Cerebellar cortex (tissue), 1 donor: ENCODE results near the gene NPBWR2.
"Not testable (repeated sequence)": the region's sequence is repeated elsewhere in the genome, so short reads cannot be mapped to it uniquely, and the experiment has no call there.

Experiments
- DNase-seq: peaks from one replicate; pipeline ENCODE4 v3.0.0-alpha.2; 2015; ENCODE audit warnings: low spot score

The NPBWR2 gene

DNA sequence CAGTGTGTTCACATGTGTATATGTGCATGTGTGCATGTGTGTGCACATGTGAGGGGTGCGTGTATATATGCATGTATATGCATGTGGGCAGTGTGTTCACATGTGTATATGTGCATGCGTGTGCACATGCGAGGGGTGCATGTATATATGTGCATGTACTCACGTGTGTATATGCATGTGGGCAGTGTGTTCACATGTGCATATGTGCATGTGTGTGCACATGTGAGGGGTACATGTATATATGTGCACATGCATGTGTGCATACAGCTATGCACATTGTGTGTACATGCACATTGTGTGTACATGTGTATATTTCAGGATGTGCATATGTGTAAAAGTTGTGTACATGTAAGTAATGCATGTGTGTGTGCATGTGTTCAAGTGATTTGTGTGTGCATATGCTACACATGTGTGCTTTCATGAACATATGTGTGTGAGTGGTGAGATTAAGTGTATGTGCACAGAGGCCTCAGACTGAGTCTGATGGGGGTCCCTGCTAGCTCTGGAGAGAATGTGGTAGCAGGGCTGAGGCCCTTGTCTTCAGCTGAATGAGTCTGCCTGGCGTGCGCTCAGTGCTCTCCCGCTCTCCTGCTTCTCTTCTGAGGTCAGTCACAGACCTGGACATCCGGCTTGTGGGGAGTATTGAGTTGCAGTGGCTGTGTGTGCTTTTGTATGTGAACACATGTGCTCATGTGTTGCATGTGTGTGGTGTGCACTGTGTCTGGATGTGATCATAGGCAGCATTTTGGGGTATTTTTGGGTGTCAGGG, 37.0 kb upstream of the NPBWR2 start:
- DNase-seq, result no peak

GRCh38 chr20:64143018-64143801, 35.8 kb upstream of the NPBWR2 start:
- DNase-seq, result no peak

GRCh38 chr20:64142590-64142989, 35.2 kb upstream of the NPBWR2 start:
- no peak for DNase-seq

DNA sequence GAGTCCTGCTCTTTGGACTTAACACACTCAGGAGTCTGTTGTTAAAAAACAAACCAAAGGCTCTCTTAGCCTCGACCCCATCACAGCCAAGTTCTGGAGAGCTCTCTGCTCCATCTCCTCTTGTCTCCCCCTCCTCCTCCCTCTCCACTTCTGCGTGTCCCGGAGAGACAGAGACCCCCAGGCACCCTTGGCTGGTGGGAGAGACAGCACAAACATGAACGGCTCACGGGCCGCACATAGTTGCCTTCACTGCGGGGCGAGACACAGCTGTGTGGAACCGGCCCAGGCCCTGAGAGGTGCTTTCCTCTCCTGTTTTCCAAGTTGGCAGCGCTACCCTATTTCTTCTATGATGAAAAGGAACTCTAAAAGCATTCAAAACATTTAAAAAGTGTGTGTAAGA, 33.6 kb upstream of the NPBWR2 start:
- no peak for DNase-seq

- no peak for DNase-seq
Measured at GRCh38 chr20:64140061-64140931, 32.9 kb upstream of the NPBWR2 start.

- no peak for DNase-seq
Measured at GRCh38 chr20:64139199-64140060, 32.1 kb upstream of the NPBWR2 start.

DNA sequence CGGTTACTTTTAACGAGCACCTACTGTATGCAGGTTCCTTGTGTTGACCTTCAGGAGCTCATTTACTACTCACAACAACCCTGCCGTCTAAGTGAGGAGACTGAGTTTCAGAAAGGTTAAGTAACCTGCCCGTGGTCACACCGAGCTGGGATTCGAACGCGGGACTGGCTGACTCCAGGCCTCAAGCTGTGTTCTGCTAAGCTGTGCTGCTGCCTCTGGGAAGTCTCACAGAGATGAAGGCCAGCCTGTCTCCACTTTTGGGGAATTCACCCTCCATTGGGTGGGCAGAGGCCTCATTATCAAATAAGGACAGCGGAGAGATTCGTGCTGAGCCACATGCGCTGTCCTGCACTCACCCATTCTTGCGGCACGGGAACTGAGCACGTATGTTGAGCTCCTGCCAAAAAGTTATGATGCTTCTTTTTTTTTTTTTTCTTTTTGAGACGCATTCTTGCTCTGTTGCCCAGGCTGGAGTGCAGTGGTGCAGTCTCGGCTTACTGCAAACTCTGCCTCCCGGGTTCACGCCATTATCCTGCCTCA, 31.0 kb upstream of the NPBWR2 start:
- no peak for DNase-seq

GRCh38 chr20:64137598-64138031, 30.2 kb upstream of the NPBWR2 start:
- DNase-seq, result no peak

DNA sequence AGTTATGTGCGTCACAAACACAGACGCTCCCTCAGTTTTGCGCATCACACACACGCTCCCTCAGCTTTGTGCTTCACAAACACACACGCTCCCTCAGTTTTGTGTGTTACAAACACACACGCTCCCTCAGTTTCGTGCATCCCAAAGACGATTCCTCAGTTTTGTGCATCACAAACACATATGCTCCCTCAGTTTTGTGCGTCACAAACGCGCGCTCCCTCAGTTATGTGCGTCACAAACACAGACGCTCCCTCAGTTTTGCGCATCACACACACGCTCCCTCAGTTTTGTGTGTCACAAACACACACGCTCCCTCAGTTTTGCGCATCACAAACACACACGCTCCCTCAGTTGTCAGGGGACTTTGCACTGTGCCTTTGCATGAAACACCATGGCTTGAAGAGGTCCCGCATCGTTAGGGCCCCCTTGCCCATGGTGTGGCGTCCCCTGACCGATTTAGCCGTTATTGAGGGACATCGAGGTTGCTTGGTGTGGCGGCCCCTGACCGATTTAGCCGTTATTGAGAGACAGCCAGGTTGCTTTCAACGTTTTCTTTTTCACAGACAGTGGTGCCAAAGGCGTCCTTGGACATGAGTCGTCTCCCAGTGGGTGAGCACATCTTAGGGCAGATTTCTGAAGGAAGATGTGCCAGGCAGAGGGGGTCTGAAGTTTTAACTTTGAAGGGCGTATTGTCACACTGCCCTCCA, 28.8 kb upstream of the NPBWR2 start:
- no peak for DNase-seq

DNA sequence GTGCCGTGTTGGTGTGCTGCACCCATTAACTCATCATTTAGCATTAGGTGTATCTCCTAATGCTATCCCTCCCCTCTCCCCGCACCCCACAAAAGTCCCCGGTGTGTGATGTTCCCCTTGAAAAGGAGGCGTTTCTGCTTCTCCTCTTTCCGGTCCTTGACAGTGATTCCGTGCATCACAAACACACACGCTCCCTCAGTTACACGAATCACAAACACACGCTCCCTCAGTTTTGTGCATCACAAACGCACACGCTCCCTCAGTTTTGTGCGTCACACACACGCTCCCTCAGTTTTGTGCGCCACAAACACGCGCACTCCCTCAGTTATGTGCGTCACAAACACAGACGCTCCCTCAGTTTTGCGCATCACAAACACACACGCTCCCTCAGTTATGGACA, 27.4 kb upstream of the NPBWR2 start:
- not testable (repeated sequence) for DNase-seq

- DNase-seq, result no peak
Measured at GRCh38 chr20:64133951-64134407, 26.6 kb upstream of the NPBWR2 start.

DNA sequence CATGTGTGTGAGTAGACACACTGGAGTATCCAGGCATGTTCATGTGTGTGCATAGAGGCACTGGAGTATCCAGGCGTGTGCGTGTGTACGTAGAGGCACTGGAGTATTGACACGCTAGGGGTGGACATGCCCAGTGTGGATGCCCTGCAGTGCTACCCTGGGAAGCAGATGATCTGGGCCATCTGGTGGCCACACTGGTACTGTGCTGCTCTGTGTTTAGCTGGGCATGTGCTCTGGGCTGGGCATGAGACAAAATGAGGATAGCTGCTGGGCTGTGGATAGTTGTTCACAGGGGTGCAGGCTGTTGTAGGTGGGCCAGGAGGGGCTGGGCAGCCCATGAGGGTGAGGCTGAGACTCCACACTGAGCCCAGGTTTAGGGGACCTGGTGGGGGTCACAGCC, 24.0 kb upstream of the NPBWR2 start:
- peak; percentile 73 for DNase-seq

DNA sequence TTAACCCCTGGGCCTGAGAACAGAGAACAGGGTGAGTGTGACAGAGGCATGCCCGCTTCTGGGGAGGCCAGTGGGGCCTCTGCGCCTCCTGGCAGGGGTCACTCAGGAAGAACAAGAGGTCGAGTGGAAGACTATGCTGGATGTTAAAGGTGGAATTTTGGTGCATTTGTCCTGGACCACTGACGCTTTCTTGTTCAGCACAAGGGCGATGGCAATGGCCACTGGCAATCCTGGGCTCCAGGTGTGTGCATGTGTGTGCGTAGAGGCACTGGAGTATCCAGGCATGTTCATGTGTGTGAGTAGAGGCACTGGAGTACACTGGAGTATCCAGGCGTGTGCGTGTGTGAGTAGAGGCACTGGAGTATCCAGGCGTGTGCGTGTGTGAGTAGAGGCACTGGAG, 23.5 kb upstream of the NPBWR2 start:
- DNase-seq, result no peak

GRCh38 chr20:64130271-64130670, 22.9 kb upstream of the NPBWR2 start:
- DNase-seq, result no peak

DNA sequence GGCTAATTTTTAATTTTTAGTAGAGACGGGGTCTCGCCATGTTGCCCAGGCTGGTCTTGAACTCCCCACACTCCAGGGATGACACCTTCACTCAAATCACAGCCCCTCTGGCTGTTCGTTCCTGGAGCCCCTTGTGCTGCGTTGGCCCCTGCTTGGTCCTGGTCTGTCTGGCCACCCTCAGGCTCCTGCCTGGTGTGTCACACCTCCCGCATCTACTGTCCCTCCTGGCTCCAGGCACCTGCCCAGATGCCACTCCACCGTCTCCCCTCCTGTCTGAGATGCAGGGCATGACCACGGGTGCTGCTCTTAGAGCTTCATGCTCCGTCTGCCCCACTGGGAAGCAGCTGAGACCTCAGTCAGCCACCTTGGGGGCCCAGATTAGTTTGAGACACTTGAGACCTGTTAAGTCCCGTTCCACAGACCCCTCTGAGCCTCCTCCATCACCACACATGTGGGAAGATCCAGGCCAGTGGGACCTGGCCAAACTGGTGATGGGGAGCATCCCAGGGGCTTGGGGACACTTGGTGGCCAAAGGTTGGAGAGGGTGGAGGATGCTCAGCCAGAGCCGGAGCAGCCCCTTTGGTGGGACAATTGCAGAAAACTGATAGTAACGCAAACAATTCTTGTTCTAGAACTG, 21.9 kb upstream of the NPBWR2 start:
- DNase-seq, result no peak

DNA sequence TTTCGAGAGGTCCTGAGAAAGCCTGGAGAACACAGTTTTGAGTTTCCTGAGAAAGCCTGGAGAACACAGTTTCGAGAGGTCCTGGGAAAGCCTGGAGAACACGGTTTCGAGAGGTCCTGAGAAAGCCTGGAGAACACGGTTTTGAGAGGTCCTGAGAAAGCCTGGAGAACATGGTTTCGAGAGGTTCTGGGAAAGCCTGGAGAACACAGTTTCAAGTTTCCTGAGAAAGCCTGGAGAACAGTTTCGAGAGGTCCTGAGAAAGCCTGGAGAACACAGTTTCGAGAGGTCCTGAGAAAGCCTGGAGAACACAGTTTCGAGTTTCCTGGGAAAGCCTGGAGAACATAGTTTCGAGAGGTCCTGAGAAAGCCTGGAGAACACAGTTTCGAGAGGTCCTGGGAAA, 16.2 kb upstream of the NPBWR2 start:
- not testable (repeated sequence) for DNase-seq

GRCh38 chr20:64122927-64123326, 15.6 kb upstream of the NPBWR2 start:
- DNase-seq, result not testable (repeated sequence)

- no peak for DNase-seq
Measured at GRCh38 chr20:64121586-64121985, 14.2 kb upstream of the NPBWR2 start.

DNA sequence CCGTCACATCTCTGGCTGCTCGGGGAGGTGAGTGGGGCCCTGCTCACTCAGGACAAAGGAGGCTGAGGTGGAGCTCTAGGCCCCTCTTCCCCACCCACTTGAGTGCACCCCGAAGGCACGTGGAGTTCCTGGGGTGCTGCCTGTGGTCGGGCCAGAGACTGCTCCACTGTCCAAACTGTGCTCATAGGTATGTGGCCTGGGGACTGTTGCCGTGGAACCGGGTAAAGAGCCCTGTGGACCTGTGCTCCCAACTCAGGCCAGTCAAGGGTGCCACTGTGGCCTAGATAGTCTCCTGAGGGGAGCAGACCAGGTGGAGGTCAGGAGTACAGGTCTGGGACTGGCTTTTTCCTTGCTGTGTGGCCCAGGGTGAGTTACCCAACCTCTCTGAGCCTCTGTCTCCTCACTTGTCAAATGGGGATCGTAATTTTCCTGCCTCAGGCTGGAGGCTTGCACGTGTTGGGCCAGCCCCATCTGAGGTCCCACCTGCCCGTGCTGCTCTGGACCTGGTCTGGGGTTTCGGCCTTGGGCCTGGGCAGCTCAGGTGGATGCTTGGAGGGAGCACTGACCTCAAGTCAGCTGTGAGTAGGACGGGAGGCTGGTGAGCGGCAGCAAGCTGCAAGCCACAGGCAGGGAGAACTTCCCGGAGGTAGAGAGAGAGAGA, 12.4 kb upstream of the NPBWR2 start:
- no peak for DNase-seq
